Epithelial cell of prostate (primary cell): ENCODE data around the gene LCN10.
"Not testable (repeated sequence)": the region's sequence is repeated elsewhere in the genome, so short reads cannot be mapped to it uniquely, and the experiment has no call there.

Source experiments
- DNase-seq: peaks from one replicate; pipeline ENCODE4 v3.0.0-alpha.2; 2011; ENCODE audit warnings: low read depth, low spot score
- H3K27ac ChIP-seq: fragments of 450-650 bp; 2 replicates; pipeline ENCODE4 v1.5.1; 2017; ENCODE audit warnings: mild to moderate bottlenecking

LCN10 gene

DNA sequence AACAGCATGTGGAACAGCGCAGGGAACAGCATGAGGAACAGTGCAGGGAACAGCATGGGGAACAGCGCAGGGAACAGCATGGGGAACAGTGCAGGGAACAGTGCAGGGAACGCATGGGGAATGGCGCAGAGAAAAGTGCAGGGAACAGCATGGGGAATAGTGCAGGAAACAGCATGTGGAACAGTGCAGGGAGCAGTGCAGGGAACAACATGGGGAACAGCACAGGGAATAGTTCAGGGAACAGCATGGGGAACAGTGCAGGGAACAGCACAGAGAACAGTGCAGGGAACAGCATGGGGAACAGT lies 13.3 kb upstream of the LCN10 start:
- H3K27ac ChIP-seq, result no peak overlapping the region

GRCh38 chr9:136755302-136756133 lies 12.8 kb upstream of the LCN10 start:
- H3K27ac ChIP-seq, result not testable (repeated sequence)

More for the DNA sequence above, 13.3 kb upstream of the LCN10 start:
- no peak for DNase-seq

GRCh38 chr9:136754626-136755301 lies 12.0 kb upstream of the LCN10 start:
- H3K27ac ChIP-seq, result no peak overlapping the region
- no peak for DNase-seq

More at GRCh38 chr9:136755302-136756133, 12.8 kb upstream of the LCN10 start:
- DNase-seq, result not testable (repeated sequence)

GRCh38 chr9:136754059-136754572 lies 11.4 kb upstream of the LCN10 start:
- DNase-seq, result no peak
- no peak overlapping the region for H3K27ac ChIP-seq

DNA sequence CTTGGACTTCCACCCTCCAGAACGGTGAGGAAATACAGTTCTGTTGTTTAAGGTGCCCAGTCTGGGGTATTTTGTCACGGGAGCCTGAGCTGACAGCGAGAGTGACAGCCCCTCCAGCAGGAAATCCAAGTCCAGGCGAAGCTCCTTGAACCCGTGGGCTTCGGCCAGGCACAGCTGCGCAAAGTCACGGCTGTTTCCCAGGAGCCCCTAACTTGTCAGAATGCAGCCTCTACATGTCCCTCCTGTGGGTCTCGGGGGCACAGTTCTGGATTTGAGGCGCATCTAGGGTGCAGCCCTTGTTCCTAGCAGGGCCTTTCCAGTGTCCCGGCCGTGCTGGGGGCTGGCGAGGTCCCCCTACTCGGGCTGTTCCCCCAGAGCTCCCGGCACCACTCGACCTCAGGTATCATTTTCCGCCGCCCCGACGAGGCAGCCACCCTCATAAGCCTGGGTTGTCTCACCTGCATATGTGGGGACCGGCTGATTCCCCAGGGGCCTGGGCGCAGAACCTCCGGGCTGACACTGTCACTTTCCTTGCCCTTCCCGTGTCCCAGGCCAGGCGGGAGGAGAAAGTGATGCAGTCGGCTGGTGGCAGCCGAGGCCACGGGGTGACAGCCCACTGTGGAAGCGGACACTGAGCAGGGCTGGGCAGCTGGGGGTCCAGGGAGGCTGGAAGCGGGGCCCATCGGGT lies 10.8 kb upstream of the LCN10 start:
- DNase-seq, result no peak
- H3K27ac ChIP-seq, result no peak overlapping the region

GRCh38 chr9:136751814-136752213 lies 9.1 kb upstream of the LCN10 start:
- DNase-seq, result no peak
- H3K27ac ChIP-seq, result no peak overlapping the region

DNA sequence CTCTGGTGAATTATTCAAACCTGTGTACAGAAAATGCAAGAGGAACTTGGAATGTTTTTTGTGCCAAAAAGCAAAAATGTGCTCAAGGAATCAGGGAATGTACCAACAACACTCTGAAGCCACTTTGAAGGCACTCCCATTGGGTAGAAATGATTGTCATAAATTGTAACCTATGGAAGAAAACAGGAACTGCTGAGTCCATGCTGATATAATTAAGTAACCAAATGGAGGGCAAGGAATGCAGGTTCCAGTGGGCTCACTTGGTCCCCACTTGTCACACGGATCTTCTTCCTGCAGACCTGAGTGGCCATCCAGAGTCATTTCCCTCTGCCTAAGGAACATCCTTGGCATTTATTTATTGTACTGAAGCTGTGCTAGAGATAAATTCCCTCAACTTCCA lies 8.5 kb upstream of the LCN10 start:
- H3K27ac ChIP-seq, result no peak overlapping the region
- no peak for DNase-seq

- no peak overlapping the region for H3K27ac ChIP-seq
Observed at GRCh38 chr9:136750526-136750925, 7.8 kb upstream of the LCN10 start.

DNA sequence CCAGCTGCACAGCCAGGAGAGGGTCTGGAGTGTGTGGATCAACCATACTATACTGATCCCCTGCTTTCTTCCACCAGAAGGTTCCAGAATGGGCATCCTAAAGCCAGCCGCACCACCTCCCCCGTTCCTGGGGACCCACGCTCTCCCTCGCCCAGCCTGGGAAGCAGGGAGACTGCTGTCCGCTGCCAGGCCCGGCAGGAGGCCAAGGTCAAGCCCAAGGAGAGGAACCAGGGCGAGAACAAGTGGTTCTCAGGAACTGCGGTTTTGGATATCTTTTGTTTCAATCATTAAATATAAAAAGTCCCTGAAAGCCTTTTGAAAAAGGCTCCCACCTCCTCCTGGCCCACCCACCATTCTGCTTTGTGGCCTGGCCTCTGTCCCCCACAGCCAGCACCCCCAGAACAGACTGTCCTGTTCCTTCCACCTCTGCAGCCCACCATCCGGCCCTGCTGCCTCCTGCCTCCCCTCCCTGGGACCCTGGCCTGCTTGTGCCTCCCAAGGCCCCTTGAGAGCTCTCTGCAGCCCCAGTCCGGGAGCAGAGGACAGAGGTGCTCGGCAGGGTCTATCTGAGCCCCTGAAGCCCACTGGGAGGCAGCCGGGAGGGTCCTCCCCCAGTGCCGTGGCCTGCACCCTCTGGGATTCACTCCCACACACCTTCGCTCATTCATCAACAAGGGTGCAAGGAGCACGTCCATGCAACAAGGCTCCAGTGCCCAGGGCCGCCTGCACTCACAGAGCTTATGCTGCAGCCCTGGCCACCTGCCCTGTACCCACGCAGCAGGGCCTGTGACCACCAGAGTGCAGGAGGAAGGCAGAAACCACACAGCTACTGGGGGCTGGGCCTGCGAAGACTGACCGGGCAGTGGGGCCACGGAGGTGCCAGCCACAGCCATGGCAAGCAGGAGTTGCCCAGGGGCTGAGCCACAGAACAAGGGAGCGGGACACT lies 6.2 kb upstream of the LCN10 start:
- no peak overlapping the region for H3K27ac ChIP-seq

More at GRCh38 chr9:136750526-136750925, 7.8 kb upstream of the LCN10 start:
- peak; percentile 31 for DNase-seq

GRCh38 chr9:136748201-136748600 lies 5.5 kb upstream of the LCN10 start, which contains the start of gene LCN6:
TSS of gene LCN6 (minus strand) at chr9:136748525. CDS start at chr9:136748483, 42 bp downstream.
- no peak within 1 kb of the TSS for H3K27ac ChIP-seq
- DNase-seq, result no peak

More for the DNA sequence above, 6.2 kb upstream of the LCN10 start:
- no peak for DNase-seq

DNA sequence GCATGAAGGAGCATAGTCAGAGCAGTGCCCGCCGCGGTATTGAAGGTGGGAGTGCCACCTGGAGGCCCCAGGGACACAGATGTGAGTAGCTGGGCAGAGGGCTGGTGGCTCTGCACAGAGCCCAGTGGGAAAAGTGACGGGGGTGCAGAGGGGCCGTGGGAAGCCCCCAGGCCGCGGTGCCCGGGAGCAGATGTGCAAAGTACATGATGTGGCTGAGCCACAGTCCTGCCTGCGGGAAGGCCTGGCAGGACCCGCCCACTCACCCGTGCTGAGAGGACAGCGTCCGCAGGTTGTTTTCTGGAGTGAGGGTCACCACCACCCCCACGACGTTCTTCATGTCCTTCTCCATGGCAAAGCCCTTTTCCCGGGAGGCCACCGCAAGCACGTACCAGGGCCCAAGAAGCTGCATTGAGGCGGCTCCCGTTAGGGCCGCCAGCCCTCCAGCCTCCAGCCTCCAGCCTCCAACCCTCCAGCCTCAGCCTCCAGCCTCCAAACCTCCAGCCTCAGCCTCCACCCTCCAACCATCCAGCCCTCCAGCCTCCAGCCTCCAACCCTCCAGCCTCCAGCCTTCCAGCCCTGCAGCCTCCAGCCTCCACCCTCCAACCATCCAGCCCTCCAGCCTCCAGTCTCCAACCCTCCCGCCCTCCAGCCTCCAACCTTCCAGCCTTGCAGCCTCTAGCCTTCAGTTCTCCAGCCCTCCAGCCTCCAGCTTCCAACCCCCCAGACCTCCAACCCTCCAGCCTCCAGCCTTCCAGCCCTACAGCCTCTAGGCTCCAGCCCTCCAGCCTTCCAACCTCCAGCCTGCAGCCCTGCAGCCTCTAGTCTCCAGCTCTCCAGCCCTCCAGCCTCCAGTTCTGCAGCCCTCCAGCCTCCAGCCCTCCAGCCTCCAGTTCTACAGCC lies 4.7 kb upstream of the LCN10 start:
- H3K27ac ChIP-seq, result no peak overlapping the region
- DNase-seq, result no peak

GRCh38 chr9:136746621-136747020 lies 3.9 kb upstream of the LCN10 start:
- DNase-seq, result no peak
- no peak overlapping the region for H3K27ac ChIP-seq

GRCh38 chr9:136746155-136746490 lies 3.4 kb upstream of the LCN10 start:
- no peak for DNase-seq
- H3K27ac ChIP-seq, result no peak overlapping the region

DNA sequence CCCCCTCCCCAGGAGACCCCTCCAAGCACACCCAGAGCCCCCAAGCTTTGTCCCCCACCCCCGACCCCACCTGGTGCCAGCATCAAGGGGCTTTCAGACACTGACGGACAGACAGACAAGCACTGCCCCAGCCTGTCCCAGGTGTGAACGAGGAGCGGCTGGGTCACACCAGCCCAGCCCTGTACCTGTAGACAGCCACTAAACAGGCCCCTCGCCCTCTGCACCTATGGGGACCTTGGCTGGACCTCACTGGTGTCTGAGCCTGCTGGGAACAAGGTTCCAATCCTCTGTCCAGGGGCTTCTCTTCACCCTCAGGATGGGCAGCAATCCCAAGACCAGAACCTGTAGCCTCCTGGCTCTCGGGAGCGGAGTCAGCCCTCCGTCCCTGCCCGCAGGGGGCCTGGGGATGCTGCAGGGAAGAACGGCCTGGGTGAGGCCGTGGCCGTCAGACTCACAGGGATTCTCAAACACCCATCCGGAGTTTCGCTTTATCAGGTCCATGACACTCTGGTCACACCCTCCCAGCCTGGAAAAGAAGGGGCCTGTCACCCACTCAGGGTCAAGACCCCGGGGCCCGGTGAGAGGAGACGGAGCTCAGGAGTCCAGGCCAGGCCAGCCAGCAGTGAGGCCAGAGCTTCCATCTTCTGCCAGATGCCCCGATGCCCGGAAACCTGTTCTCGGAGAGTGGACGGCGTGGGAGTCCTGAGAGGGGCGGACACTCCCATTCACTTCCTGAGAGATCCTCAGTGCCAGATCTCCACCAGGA lies 2.8 kb upstream of the LCN10 start:
- DNase-seq, result no peak
- no peak overlapping the region for H3K27ac ChIP-seq

GRCh38 chr9:136744773-136745172 lies 2.0 kb upstream of the LCN10 start:
- no peak overlapping the region for H3K27ac ChIP-seq
- DNase-seq, result no peak

DNA sequence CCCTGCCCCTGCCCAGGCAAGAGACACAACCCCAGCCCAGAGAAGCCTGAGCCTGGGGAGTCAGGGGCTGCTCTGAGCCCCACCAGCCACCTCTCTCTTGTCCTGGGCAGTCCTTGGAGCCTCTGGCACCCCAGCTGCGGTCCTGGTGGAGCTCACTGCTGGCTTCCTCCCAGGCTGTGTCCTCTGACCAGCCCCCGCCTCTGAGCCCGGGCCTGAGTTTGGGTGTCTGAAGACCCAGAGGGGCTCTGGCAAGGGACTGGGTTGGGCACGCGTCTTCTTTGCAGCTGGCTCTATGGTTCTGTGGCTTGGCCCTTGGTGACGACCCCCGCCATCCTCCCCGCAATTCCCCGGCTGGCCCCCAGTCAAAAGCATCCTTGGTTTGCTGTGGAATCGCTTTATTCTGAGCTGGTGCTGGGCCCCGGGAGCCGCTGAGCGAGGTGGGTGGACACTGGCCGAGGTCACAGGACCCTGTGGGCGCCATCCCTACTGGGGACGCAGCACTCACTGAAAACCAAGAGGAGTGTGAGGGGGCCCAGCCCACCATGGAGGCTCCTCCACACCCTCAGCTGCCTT lies 985 bp upstream of the LCN10 start:
- no peak overlapping the region for H3K27ac ChIP-seq
- DNase-seq, result no peak

GRCh38 chr9:136741883-136742571 lies 713 bp downstream of the LCN10 start:
- no peak overlapping the region for H3K27ac ChIP-seq
- no peak for DNase-seq
